CD4-positive, alpha-beta T cell treated with Interleukin-15 for 4 hours (primary cell): ENCODE data around the gene ABHD14A.
"Not testable (repeated sequence)": the region's sequence is repeated elsewhere in the genome, so short reads cannot be mapped to it uniquely, and the experiment has no call there.

Experiments
- DNase-seq: peaks from one replicate; pipeline ENCODE4 v3.0.0-alpha.2; 2020; ENCODE audit warnings: low spot score

ABHD14A gene

GRCh38 chr3:51974277-51974962, 444 bp upstream of the ABHD14A start:
- no peak for DNase-seq

- no peak for DNase-seq
These were observed 1.1 kb downstream of the ABHD14A start for GRCh38 chr3:51975852-51976549.

GRCh38 chr3:51977446-51978142, 2.7 kb downstream of the ABHD14A start:
- DNase-seq = peak; percentile 34

- no peak for DNase-seq
These were observed 3.3 kb downstream of the ABHD14A start for GRCh38 chr3:51978143-51978502.

- DNase-seq = no peak
These were observed 5.4 kb downstream of the ABHD14A start for GRCh38 chr3:51980253-51980652.

GRCh38 chr3:51982352-51982837, 7.5 kb downstream of the ABHD14A start:
- DNase-seq = no peak

GRCh38 chr3:51982838-51983577, 8.1 kb downstream of the ABHD14A start, which contains the start of gene ACY1:
Gene ACY1, plus strand, starts transcription at chr3:51983535. Its CDS starts 530 bp downstream, at chr3:51984065.
- peak; percentile 54 for DNase-seq

GRCh38 chr3:51983578-51984268, 8.9 kb downstream of the ABHD14A start:
- DNase-seq = no peak

- no peak for DNase-seq
These were observed 9.4 kb downstream of the ABHD14A start for GRCh38 chr3:51984269-51984647.

- DNase-seq = no peak
These were observed 10.2 kb downstream of the ABHD14A start for GRCh38 chr3:51985063-51985462.

- DNase-seq = no peak
These were observed 11.4 kb downstream of the ABHD14A start for GRCh38 chr3:51986010-51986947.

- DNase-seq = no peak
These were observed 12.7 kb downstream of the ABHD14A start for GRCh38 chr3:51987568-51987967.

- no peak for DNase-seq
These were observed 13.7 kb downstream of the ABHD14A start for GRCh38 chr3:51988286-51989146.

GRCh38 chr3:51990501-51990971, 15.7 kb downstream of the ABHD14A start:
- not testable (repeated sequence) for DNase-seq

GRCh38 chr3:51992017-51992682, 17.3 kb downstream of the ABHD14A start:
- no peak for DNase-seq

- DNase-seq = not testable (repeated sequence)
These were observed 18.8 kb downstream of the ABHD14A start for GRCh38 chr3:51993657-51994056.

GRCh38 chr3:51994530-51994929, 19.7 kb downstream of the ABHD14A start:
- no peak for DNase-seq

- DNase-seq = peak; percentile 94
These were observed 20.7 kb downstream of the ABHD14A start, which contains the start of gene RPL29 for GRCh38 chr3:51995346-51996163. Gene RPL29, minus strand, starts transcription at chr3:51995895. Its CDS starts 434 bp downstream, at chr3:51995461.
